Osteoblast (primary cell): ENCODE results near the gene UBTD1. TPM values are rescaled to one million over a fixed set of nuclear protein-coding genes. Genes with fewer than 3 reads are reported as not detected.

Source experiments
- DNase-seq: peaks from one replicate; pipeline ENCODE4 v3.0.0; 2011; ENCODE audit warnings: low spot score, mixed read lengths; ENCODE audit not compliant: insufficient read length; ENCODE audit errors: missing footprints
- H2AFZ ChIP-seq: 2 replicates; pipeline ENCODE4 v1.6.0; 2011; ENCODE audit warnings: mild to moderate bottlenecking, low read length
- H3K27ac ChIP-seq: 2 replicates; pipeline ENCODE4 v1.5.1; 2011; ENCODE audit warnings: mild to moderate bottlenecking, low read depth, low read length, moderate library complexity
- H3K27me3 ChIP-seq: 2 replicates; pipeline ENCODE4 v1.6.0; 2012; ENCODE audit warnings: mild to moderate bottlenecking, control low read depth, inconsistent platforms, low read length, moderate library complexity; ENCODE audit not compliant: insufficient read depth
- H3K36me3 ChIP-seq: 2 replicates; pipeline ENCODE4 v1.5.1; 2011; ENCODE audit warnings: mild to moderate bottlenecking, low read length, control low read depth, moderate library complexity; ENCODE audit not compliant: insufficient read depth
- H3K4me1 ChIP-seq: 2 replicates; pipeline ENCODE4 v1.5.1; 2011; ENCODE audit warnings: mild to moderate bottlenecking, low read length, control low read depth, moderate library complexity; ENCODE audit not compliant: insufficient read depth
- H3K4me2 ChIP-seq: 2 replicates; pipeline ENCODE4 v1.6.0; 2011; ENCODE audit warnings: mild to moderate bottlenecking, low read length; ENCODE audit not compliant: insufficient read depth
- H3K4me3 ChIP-seq: fragments of 200-600 bp; sonication (generic); 3 replicates; pipeline ENCODE4 v1.5.1; 2012; ENCODE audit warnings: mild to moderate bottlenecking, low read length, inconsistent platforms; ENCODE audit not compliant: insufficient read depth
- H3K79me2 ChIP-seq: 2 replicates; pipeline ENCODE4 v1.6.0; 2012; ENCODE audit warnings: mild to moderate bottlenecking, low read length, control low read depth, inconsistent platforms; ENCODE audit not compliant: insufficient read depth
- H3K9me3 ChIP-seq: 2 replicates; pipeline ENCODE4 v1.5.1; 2011; ENCODE audit warnings: low read depth, low read length, control low read depth
- H4K20me1 ChIP-seq: 2 replicates; pipeline ENCODE4 v1.6.0; 2012; ENCODE audit warnings: mild to moderate bottlenecking, low read length, control low read depth; ENCODE audit not compliant: insufficient read depth
- CTCF ChIP-seq: IDR thresholded peaks from 2 replicates; pipeline ENCODE4 v1.5.1; 2011; ENCODE audit warnings: mild to moderate bottlenecking, low read depth, low read length, moderate library complexity; ENCODE audit errors: extremely low read depth
- total RNA-seq: library from RNA; depleted of rRNA; stranded (reverse); fragments of >200 nt; gene quantifications from 2 replicates; pipeline ENCODE4 v1.2.3, GENCODE V29; 2012

The UBTD1 gene
- total RNA-seq, 1 donor: 29.0 TPM

GRCh38 chr10:97503406-97503805, 4.7 kb downstream of the UBTD1 start:
- no peak for DNase-seq
- H3K4me2 ChIP-seq: no peak overlapping the region
- H3K4me3 ChIP-seq: no peak overlapping the region
- H3K36me3 ChIP-seq: peaks cover 3% of the 10 kb centered on the region
- peaks cover 83% of the 10 kb centered on the region for H3K79me2 ChIP-seq
- H3K27me3 ChIP-seq: no peaks in the 10 kb centered on the region
- no peak for TF ChIP-seq CTCF
- no peak overlapping the region for H2AFZ ChIP-seq
- H3K9me3 ChIP-seq: no peaks in the 10 kb centered on the region
- H4K20me1 ChIP-seq: peaks cover 72% of the 10 kb centered on the region
- peaks cover 14% of the 10 kb centered on the region for H3K4me1 ChIP-seq
- H3K27ac ChIP-seq: no peak overlapping the region

GRCh38 chr10:97505152-97505551, 6.4 kb downstream of the UBTD1 start:
- Histone ChIP-seq H3K79me2 (peaks cover 87% of the 10 kb centered on the region), H3K4me2 (no peak overlapping the region), H3K36me3 (peaks cover 3% of the 10 kb centered on the region), H2AFZ (no peak overlapping the region), H4K20me1 (peaks cover 79% of the 10 kb centered on the region), H3K4me1 (peaks cover 10% of the 10 kb centered on the region), H3K27ac (no peak overlapping the region), H3K4me3 (no peak overlapping the region), H3K9me3 (no peaks in the 10 kb centered on the region), H3K27me3 (no peaks in the 10 kb centered on the region)
- TF ChIP-seq CTCF: no peak
- DNase-seq: no peak

- no peak for TF ChIP-seq CTCF
- H3K79me2 ChIP-seq: peaks cover 87% of the 10 kb centered on the region
Observed at GRCh38 chr10:97506199-97506991, 7.7 kb downstream of the UBTD1 start.

DNA sequence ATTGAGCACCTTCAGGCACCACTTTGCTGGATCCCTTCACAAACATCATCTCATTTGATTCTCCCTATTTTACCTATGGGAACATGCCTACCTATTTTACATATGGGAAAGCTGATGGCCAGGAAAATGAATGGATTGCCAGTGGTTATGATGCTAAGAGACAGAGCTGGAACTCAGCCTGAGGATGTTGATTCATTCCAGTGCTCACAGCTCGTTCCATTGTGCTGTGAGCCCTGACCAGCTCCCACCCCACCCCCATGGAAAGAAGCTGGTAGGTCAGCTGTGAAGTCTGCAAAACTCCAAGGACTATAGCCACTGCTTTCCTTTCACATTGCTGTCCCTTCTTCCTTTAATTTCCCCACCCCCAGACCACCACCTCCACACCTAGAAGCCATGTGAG, 9.6 kb downstream of the UBTD1 start:
- Histone ChIP-seq H2AFZ (no peak overlapping the region), H3K4me3 (no peak overlapping the region), H4K20me1 (peaks cover 83% of the 10 kb centered on the region), H3K27me3 (no peaks in the 10 kb centered on the region), H3K36me3 (no peaks in the 10 kb centered on the region), H3K4me2 (no peak overlapping the region), H3K4me1 (peaks cover 5% of the 10 kb centered on the region), H3K27ac (no peak overlapping the region), H3K79me2 (peaks cover 86% of the 10 kb centered on the region), H3K9me3 (no peaks in the 10 kb centered on the region)
- TF ChIP-seq CTCF: no peak
- DNase-seq: peak; percentile 82

More at GRCh38 chr10:97506199-97506991, 7.7 kb downstream of the UBTD1 start:
- H2AFZ ChIP-seq: no peak overlapping the region
- DNase-seq: no peak
- H3K9me3 ChIP-seq: no peaks in the 10 kb centered on the region
- peaks cover 81% of the 10 kb centered on the region for H4K20me1 ChIP-seq
- peaks cover 5% of the 10 kb centered on the region for H3K4me1 ChIP-seq
- H3K36me3 ChIP-seq: peaks cover 3% of the 10 kb centered on the region
- no peak overlapping the region for H3K4me3 ChIP-seq
- H3K27me3 ChIP-seq: no peaks in the 10 kb centered on the region
- H3K27ac ChIP-seq: no peak overlapping the region
- H3K4me2 ChIP-seq: no peak overlapping the region
